SK-N-MC (cell line): ENCODE measurements around the gene LAMB3.
A peak's percentile ranks its signal among the peaks of the same experiment; 100 is the strongest.

Experiments
- DNase-seq: peaks from one replicate; pipeline ENCODE4 v3.0.0-alpha.2; 2011; ENCODE audit warnings: low read depth, low spot score
- H3K27ac ChIP-seq: fragments of 200-600 bp; sonication (generic); 2 replicates; pipeline ENCODE4 v1.5.1; 2016; ENCODE audit warnings: mixed run types
- H3K36me3 ChIP-seq: fragments of 200-600 bp; sonication (generic); 2 replicates; pipeline ENCODE4 v1.6.1; 2017; ENCODE audit warnings: antibody characterized with exemption, low read length, mixed read lengths; ENCODE audit not compliant: insufficient read depth
- H3K4me3 ChIP-seq: fragments of 200-600 bp; sonication (generic); 2 replicates; pipeline ENCODE4 v1.5.1; 2016
- H3K9ac ChIP-seq: fragments of 200-600 bp; sonication (generic); 2 replicates; pipeline ENCODE4 v1.8.0; 2017; ENCODE audit warnings: mixed run types, mixed read lengths; ENCODE audit not compliant: insufficient read length
- H3K9me3 ChIP-seq: fragments of 200-600 bp; sonication (generic); 2 replicates; pipeline ENCODE4 v1.6.1; 2017; ENCODE audit warnings: low read depth, mild to moderate bottlenecking, antibody characterized with exemption, low read length, moderate library complexity, mixed read lengths
- EZH2 ChIP-seq: fragments of 200-600 bp; sonication (generic); IDR thresholded peaks from one replicate; pipeline ENCODE4 v1.6.1; 2017; ENCODE audit warnings: antibody characterized with exemption
- FOXP2 ChIP-seq: optimal IDR thresholded peaks from 2 replicates; pipeline ENCODE3; 2011; ENCODE audit warnings: mild to moderate bottlenecking, moderate library complexity; ENCODE audit not compliant: insufficient read depth; ENCODE audit errors: extremely low read length, control extremely low read depth
- POLR2AphosphoS5 ChIP-seq: IDR thresholded peaks from 2 replicates; pipeline ENCODE4 v1.6.1; 2012; ENCODE audit warnings: mild to moderate bottlenecking, low read depth, low read length, borderline replicate concordance

LAMB3 gene

DNA sequence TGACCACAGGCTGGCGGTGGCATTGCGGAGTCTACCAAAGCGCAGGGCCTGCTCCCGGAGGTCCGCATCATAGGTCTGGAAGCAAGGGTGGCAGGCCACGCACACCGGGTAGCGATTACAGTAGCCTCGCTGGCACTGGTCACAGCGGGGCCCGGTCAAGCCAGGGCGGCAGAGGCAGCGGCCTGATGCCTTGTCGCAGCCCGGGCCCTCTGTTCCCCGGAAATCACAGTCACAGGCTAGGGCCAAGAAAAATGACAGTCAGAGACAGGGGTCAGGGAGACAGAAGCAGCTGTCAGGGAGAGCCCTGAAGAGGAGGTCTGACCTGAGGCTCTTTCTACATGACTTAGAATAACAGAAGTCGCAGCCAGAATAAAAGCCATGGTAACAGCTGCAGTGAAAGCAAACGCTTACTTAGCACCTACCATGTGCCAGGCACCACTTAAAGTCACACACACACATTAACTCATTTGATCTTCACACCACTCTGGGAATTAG is 26.4 kb downstream of the LAMB3 start:
- TF ChIP-seq EZH2 = no peak
- TF ChIP-seq POLR2AphosphoS5 = no peak
- TF ChIP-seq FOXP2 = no peak
- Histone ChIP-seq H3K4me3 (no peak overlapping the region), H3K9ac (peak overlapping the region; percentile 38), H3K36me3 (no peaks in the 10 kb centered on the region), H3K27ac (no peak overlapping the region; the same call in 1 of the 2 replicates), H3K9me3 (no peaks in the 10 kb centered on the region)
- DNase-seq = no peak

DNA sequence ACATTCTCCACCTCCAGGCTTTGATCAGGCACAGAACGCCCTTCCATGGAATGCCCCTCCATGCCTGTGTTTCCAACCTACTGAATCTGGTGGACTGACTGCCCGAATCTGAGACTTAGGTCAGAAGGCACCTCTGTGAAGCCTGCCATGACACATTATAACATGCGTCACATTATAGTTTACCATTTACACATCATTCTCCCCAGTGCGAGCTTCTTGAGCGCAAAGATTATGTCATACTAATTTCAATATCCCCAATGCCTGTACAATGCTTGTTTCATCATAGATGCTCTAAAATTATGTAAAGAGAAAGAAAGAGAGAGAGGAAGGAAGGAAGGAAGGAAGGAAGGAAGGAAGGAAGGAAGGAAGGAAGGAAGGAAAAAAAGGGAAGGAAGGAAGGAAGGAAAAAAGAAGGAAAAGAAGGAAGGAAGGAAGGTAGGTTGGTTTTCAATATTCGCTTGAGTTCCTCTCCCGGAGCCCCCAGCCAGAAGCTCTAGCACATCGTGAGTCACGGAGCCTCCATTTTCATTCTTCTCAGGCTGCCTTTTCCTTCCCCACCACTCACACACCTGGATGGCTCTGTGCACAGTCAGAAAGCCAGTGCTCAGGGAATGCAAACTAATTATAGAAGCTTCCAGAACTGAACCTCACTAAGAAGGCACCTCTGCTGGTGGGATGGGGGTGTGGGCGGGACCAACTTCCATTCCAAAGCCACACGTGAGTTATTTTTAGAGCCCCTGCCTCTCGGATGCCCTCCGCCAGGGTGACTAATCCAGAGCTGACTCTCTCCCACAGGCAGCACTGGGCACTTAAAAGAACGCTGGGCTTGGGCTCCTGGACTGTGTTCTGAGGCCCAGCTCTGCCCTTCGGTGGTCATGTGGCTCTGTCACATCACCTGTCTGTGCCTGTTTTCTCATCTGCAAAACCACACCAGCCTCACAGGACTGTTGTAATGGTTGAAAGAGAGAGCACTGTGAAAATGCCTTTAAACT is 27.4 kb downstream of the LAMB3 start:
- TF ChIP-seq POLR2AphosphoS5 (no peak), FOXP2 (no peak), EZH2 (no peak)
- Histone ChIP-seq H3K4me3 (peak overlapping the region; percentile 1; the same call in 1 of the 2 replicates), H3K9me3 (no peaks in the 10 kb centered on the region), H3K9ac (no peak overlapping the region), H3K36me3 (no peaks in the 10 kb centered on the region), H3K27ac (peak overlapping the region; percentile 63)
- DNase-seq = peak; percentile 79

DNA sequence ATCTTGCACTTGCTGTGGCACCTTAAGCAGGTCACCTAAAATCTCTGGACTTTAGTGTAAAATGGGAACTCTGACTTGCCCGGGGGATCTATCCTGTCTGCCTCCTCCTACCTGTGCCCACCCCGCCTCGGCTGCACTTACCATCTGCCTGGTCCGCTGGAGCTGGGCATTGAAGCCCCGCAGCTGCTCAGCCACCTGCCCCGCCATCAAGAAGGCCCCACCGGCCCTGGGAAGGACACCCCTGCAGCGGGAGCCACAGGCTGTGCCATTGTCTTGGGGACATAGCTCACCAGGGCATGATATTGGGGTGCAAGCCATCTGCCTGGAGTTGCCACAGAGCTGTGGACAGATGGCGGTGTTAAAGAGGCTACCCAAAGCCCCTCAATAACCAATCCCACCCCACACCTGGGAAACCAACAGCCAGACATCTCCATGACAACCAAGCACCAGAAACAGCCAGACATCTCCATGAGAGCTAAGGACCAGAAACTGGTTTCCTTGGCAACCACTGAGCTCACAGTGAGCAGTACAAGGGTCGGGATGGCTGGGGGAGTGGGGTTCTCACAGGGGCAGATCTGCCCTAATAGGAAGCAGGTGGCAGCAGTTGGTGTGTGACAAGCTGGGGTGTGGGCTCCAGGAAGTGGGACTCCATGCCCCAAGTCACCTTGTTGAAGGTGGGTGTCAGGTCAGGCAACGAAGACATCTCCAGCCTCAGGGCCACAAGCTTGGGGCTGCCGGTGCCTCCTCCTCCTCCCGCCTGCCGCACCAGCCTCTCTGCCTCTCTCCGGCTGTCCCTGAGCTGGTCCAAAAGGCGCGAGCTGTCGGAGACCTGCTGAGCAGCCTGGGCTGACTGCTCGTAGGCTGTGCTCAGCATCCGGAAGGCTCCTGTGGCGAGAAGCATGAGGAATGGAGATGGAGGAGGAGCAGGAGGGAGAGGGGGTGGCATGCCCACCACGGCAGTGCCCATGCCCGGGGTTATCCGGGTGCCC is 29.1 kb downstream of the LAMB3 start:
- no peak overlapping the region for H3K27ac ChIP-seq

DNA sequence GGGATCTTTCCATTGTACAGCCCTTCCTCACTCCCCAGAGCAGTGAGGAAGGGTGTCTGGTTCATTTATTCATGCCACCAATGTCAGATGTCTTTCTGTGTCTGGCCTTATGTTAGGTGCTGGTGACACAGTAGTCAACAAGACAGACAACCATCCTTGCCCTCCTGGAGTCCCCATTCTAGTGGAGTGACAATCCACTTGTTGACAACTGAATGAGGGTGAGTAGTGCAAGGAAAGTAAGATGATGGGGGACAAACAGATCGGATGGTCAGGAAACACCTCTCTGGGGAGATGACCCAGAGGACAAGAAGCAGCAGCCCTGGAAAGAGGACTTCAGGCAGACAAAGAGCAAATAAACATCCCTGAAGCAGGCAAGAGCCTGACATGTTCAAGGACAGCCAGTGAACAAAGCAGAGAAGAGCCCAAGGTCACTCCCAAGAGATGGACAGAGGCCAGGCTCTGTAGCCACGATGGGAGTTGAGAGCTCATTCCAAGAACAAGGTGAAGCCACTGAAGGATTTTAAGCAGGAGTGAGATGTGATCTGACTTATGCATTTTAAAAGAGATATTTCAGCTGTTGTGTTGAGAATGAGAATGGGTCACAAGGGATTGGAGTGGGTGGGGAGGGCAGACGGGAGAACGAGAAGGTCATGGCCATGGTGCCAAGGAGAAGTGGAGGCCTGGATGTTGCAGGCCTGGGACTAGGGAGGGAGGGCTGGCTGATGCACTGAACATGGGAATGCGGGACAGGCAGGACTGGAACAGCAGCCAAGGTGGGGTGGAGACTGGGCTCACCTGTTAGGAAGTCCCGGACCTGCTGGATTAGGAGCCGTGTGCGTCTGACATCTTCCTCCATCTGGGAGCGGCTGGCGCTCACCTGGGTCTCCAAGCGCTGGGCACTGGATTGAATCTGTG is 30.2 kb downstream of the LAMB3 start:
- H3K27ac ChIP-seq = peak overlapping the region; percentile 76
- H3K9ac ChIP-seq = no peak overlapping the region

More for the DNA sequence above, 29.1 kb downstream of the LAMB3 start:
- peak overlapping the region; percentile 15 for H3K9ac ChIP-seq
- DNase-seq = no peak
- H3K4me3 ChIP-seq = no peak overlapping the region
- H3K36me3 ChIP-seq = no peaks in the 10 kb centered on the region
- H3K9me3 ChIP-seq = no peaks in the 10 kb centered on the region
- TF ChIP-seq EZH2 (no peak), FOXP2 (no peak), POLR2AphosphoS5 (no peak)

DNA sequence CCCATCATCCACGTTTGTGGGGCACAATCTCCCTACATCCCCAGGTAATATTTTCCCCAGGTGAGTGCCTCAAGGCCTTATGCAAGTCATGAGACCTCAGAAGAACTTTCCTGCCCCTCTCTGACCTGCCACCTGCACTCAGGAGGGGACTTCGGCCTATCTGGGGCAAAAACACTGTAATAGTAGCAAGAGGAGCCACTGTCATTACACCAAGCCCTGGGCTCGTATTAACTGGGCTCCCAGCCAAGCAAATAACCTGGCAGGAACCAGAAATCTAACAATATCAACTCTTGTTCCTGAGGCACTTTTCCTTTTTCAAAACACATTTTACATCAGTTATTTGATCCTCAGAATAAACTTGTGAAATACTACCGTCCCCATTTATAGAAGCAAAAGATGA is 30.9 kb downstream of the LAMB3 start:
- Histone ChIP-seq H3K36me3 (no peaks in the 10 kb centered on the region), H3K27ac (peak overlapping the region; percentile 76), H3K9ac (peak overlapping the region; percentile 50), H3K9me3 (no peaks in the 10 kb centered on the region), H3K4me3 (peak overlapping the region; percentile 55)
- TF ChIP-seq EZH2 (no peak), POLR2AphosphoS5 (no peak), FOXP2 (no peak)
- no peak for DNase-seq

More for the DNA sequence above, 30.2 kb downstream of the LAMB3 start:
- no peak for TF ChIP-seq POLR2AphosphoS5
- TF ChIP-seq FOXP2 = no peak
- TF ChIP-seq EZH2 = no peak
- Histone ChIP-seq H3K9me3 (no peaks in the 10 kb centered on the region), H3K36me3 (no peaks in the 10 kb centered on the region), H3K4me3 (0 out of 2 replicates have a peak overlapping the region, but pooled peaks have one; percentile 55)
- no peak for DNase-seq

DNA sequence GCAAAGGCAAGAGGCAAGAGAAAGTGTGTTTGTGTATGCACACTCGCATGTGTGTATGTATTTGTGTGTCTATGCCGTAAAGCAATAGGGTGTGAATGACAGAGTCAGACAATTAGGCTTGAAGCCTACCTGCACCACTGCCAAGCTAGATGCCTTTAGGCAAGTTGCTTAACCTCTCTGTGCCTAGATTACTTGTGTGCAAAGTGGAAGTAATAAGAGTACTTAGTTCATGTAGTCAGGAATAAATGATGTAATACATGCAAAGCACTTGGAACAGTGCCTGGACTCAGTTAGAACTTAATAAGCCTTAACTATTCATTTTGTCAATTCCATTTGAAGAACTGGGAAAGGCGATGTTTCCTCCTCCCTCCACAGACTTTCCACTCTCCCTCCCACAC is 31.7 kb downstream of the LAMB3 start:
- peak overlapping the region; percentile 55 for H3K4me3 ChIP-seq
- peak overlapping the region; percentile 76 for H3K27ac ChIP-seq
- peak overlapping the region; percentile 50 for H3K9ac ChIP-seq
- H3K9me3 ChIP-seq = no peaks in the 10 kb centered on the region
- DNase-seq = peak; percentile 98
- TF ChIP-seq FOXP2 (no peak), EZH2 (no peak), POLR2AphosphoS5 (peak; percentile 20; the same call in 1 of the 2 replicates)
- H3K36me3 ChIP-seq = no peaks in the 10 kb centered on the region

DNA sequence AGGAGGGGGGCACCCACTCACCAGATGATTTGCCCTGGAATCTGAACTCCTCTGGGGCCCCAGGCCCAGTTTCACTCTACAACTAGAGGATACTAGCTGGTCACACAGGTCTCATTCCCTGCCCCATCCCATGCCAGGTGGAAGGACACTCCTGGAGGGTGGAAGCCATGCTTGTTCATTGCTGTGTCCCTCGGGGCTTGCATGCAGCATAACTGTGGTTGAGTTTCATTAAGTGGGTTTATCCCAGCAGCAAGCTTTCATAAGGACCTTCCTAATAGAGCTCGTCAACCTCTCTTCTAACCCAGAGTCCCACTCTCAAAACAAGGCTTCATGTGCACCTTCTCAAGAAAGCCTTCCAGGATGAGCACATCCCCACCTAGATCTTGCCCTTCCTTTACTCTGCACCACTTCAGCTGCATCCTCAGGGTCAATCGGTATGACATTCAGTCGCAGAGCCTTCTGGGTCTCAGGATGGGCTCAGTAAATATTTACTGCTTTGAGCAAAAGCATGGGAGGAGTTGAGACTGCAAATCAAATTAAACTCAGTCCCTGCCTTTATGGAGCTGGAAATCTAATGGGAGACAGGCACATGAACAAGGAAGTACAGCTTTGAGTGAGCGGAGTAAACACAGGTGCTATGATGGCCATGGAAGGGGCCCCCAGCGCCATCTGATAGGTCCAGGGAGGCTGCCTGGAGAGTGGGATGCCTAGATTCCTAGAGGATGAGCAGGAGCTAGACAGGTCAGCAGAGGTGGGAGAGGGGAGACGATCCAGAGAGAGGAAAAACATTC is 32.3 kb downstream of the LAMB3 start:
- peak overlapping the region; percentile 55 for H3K4me3 ChIP-seq
- peak overlapping the region; percentile 65; the same call in 1 of the 2 replicates for H3K27ac ChIP-seq
- H3K9ac ChIP-seq = no peak overlapping the region
- no peaks in the 10 kb centered on the region for H3K36me3 ChIP-seq
- no peak for DNase-seq
- H3K9me3 ChIP-seq = no peaks in the 10 kb centered on the region
- TF ChIP-seq POLR2AphosphoS5 = no peak
- no peak for TF ChIP-seq FOXP2
- no peak for TF ChIP-seq EZH2
